Measurements from ENCODE around the gene SPSB4.
A peak's percentile ranks its signal among the peaks of the same experiment; 100 is the strongest.

SPSB4 gene

GRCh38 chr3:141167681-141168080, 116.5 kb downstream of the SPSB4 start:
- no peak for DNase-seq

DNA sequence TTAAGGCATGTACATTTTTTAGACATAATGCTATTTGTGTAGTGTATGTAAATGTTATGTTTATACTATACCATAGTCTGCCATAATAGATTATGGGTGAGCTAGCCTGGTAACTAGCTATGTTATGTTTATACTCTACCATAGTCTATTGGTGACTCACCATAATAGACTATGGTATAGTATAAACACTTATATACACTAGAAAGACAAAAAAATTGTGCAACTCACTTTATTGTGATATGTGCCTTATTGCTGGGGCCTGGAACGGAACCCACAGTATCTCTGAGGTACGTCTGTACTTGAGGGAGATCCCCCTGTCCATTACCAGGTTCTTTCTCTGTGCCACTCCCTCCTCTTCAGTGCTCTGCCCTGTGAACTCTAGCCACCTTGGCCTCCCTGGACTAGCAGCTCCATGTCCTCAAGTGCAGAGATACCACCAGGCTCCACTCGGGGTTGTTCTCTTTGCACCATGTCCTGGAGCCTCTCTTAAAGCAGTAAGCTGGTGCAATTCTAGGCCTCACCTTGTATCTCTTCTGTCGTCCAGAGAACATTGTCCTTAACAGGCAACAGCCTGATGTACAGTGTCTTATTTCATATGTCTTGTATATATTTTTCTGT, 119.6 kb downstream of the SPSB4 start:
- DNase-seq: no peak

GRCh38 chr3:141174674-141175073, 123.5 kb downstream of the SPSB4 start:
- DNase-seq: no peak

- no peak for DNase-seq
These were observed 125.6 kb downstream of the SPSB4 start for GRCh38 chr3:141176775-141177174.

DNA sequence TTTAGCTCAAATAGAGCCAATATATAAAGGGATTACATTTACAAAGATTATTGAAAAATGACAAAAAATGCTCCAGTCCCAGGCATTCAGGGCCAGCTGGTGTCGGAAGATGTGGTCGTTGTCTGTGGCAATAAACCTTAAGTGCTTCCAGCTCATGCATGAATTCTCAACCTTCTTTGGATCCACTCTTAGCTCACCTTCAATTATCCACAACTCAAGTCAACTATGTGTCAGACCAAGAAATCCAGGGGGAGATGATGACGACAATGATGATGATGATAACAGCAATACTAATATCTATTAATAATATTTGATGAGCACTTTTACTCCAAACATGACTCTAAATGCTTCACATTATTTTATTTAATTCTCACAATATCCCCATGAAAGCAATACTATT, 126.9 kb downstream of the SPSB4 start:
- DNase-seq: no peak

GRCh38 chr3:141178551-141178950, 127.4 kb downstream of the SPSB4 start:
- DNase-seq: no peak

DNA sequence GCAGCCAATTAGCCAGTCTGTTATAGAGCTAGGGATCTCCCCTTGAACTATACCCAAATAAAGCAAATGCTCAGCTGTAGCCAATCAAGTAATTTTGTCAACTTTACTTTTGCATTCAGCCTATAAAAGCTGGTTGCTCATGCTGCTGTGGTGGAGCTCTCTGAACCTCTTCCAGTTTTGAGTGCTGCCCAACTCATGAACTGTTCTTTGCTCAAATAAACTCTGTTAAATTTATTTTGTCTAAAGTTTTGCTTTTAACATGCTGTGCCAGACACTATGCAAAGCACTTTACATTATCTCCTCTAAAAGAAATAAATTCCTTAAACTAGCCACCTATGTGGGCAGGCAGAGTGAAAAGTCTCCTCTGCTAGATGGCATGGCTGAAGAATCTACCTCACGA, 128.8 kb downstream of the SPSB4 start:
- DNase-seq: no peak

DNA sequence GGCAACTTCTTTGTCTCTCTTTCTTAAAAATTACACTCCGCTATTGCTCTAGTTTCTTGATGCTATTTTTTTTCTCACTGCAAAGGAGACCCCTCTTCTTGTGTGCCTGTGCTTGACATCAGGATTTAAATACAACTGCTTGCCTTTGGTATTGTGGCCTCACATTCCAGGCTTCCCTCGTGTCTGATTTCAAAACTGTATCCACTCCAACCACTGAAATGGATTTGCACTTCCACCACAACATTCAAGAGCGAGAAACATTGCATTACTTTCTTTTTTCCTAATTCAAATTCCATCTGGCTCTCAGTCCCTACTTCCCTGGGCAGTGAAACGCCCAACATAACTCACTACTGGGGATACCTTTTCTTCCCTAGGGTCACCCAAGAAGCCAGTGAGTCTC, 130.0 kb downstream of the SPSB4 start:
- no peak for DNase-seq

DNA sequence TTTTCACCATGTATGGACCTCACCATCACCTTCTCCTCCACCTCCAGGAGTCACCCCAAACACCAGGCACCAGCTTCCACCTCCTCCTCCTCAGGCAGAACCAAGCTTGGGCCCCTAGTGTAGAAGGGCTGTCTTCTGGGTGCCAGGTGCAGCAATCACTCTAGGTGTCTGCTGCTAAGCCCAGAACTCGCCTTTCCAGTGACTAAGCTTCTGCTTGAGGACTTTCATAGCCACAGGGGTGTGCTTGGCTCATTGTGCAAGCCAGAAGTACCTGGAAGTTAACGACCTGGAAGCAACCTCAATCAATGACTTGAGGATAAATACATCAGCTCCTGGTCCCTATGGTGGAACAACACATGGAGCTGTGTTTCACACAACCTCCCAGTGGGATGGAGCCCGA, 130.7 kb downstream of the SPSB4 start:
- DNase-seq: no peak

DNA sequence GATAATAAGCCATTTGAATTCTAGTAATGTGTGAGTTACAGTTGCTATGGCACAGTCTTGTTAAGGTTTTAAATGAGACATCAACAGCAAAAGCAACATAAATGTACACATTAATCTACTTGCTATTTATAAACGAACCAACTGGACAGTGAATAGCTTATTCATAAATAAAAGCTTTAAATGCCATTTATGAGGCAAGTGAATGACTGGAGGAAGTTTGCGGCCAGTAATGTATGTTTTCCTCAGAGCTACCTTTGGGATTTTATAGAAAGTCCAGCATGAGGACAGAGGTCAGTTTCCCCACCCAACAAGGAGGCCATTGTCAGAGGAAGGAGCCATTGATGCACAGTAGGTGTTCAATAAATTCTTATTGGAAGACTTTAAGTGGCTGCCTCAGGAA, 132.5 kb downstream of the SPSB4 start:
- no peak for DNase-seq

DNA sequence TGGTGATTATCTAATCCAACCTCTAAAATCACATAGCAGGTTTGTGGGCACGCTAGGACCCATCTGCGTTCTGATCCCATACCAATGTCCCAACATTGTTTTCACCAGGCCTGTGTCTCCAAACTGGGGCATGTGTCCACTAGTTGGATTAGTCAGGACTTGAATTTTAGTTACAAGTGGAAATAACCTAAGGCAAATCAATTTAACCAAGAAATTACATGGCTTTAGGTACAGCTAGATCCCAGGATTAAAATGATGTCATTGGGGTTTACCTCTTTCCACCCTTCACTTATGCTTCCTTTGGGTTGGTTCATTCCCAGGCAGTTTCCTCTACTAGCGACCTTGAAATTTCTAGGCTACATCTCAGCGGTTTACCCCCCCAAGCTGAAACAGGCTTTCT, 133.3 kb downstream of the SPSB4 start:
- no peak for DNase-seq

DNA sequence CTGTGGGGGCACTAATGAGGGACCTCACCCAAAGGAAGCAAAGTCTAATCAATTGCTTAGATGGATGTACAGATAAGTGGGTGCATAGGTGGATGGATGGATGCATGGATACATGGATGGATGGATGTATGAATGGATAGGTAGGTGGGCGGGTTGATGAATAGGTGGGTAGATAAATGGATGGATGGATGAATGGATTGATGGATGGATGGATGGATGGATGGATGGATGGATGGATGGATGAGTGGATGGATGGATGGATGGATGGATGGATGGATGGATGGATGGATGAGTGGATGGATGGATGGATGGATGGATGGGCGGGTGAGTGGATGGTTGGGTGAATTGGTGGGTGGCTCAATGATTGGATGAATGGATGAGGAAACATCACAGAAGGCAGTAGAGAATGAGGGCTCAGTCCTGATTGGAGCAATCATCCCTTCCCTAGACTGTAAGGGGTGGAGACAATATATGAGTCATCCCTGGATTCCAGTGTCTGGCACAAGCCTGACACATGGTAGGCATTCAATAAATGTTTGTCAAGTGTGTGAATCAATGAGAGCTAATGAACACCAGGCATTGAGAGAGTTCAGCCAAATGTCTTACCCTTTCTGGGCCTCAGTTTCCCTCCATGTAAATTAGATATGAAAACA, 140.1 kb downstream of the SPSB4 start:
- no peak for DNase-seq

DNA sequence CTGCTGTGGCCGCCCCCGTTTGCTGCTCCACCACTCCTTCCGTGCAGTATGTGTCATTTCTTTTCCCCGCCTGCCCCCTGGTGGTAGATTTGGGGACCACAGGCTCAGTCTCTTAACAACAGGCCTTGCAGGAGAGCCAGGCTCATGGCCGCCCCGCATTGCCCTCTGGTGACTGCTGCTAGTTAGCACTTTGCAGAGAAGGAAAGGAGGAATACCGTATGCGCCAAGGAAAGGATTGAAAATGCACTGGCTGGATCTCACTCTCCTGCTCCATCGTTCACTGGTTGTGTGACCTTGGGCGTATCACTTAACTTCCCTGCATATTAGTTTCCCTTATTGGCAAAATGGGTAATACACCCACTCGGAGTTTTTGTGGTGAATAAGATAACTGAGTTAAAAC, 141.2 kb downstream of the SPSB4 start:
- DNase-seq: peak; percentile 97

DNA sequence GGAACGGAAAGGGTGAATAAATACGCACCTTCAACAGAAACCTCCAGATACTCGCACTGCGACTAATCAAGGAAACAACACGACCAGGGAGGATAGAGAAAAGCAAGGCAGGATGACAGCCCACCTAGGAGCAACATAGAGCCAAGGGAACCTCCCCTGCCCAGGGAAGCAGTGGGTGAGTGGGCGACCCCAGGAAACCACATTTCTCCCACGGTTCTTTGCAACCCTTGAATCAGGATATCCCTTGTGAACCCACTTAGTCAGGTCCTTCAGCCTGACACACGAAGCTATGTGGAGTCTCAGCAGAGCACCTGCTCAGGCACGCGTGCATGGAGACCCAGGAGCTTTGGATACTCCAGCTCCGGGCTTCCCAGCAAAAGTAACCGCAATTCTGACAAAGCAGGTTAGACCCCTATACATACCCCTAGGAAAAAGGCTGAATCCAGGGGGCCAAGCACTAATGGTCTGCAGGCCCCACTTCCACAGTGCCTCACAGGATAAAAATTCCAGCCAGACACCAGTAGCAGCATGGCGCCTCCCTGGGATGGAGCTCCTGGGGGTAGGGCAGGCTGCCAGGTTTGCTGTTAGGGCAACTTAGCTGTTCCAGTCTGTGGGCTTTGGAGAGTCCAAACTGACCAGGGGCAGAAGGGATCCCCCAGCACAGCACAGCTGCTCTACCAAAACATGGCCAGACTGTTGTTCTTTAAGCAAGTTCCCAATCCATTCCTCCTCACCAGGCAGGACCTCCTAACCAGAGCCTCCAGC, 142.1 kb downstream of the SPSB4 start:
- DNase-seq: no peak
